GM21423 (cell line): ENCODE measurements around the gene TRIM32.

Experiments used
- ATAC-seq: cut with Tn5 transposase; IDR thresholded peaks from one replicate; pipeline ENCODE4 v1.9.1; 2021; ENCODE audit warnings: mild to moderate bottlenecking, moderate library complexity; ENCODE audit not compliant: unreplicated experiment

Gene TRIM32

GRCh38 chr9:116687074-116687753 lies at the start of gene TRIM32:
TRIM32 (plus strand) TSS chr9:116687305; CDS start chr9:116697743, 10,438 bp downstream.
- peak; percentile 99 for ATAC-seq

- ATAC-seq: no peak
Measured at GRCh38 chr9:116639251-116639741, 47.8 kb upstream of the TRIM32 start.

- ATAC-seq: no peak
Measured at GRCh38 chr9:116641292-116642059, 45.6 kb upstream of the TRIM32 start.

- no peak for ATAC-seq
Measured at GRCh38 chr9:116643691-116644090, 43.4 kb upstream of the TRIM32 start.

GRCh38 chr9:116644091-116644688 lies 42.9 kb upstream of the TRIM32 start:
- ATAC-seq: no peak

GRCh38 chr9:116646661-116647514 lies 40.2 kb upstream of the TRIM32 start:
- ATAC-seq: peak; percentile 46

- no peak for ATAC-seq
Measured at GRCh38 chr9:116647515-116647809, 39.6 kb upstream of the TRIM32 start.

- no peak for ATAC-seq
Measured at GRCh38 chr9:116653348-116654058, 33.6 kb upstream of the TRIM32 start.

GRCh38 chr9:116654059-116654355 lies 33.1 kb upstream of the TRIM32 start:
- ATAC-seq: no peak

GRCh38 chr9:116656501-116656971 lies 30.6 kb upstream of the TRIM32 start:
- ATAC-seq: no peak

GRCh38 chr9:116656977-116657376 lies 30.1 kb upstream of the TRIM32 start:
- ATAC-seq: no peak

GRCh38 chr9:116658265-116658664 lies 28.8 kb upstream of the TRIM32 start:
- no peak for ATAC-seq

- peak; percentile 87 for ATAC-seq
Measured at GRCh38 chr9:116661037-116661954, 25.8 kb upstream of the TRIM32 start.

GRCh38 chr9:116662646-116663310 lies 24.3 kb upstream of the TRIM32 start:
- ATAC-seq: no peak

GRCh38 chr9:116663581-116663980 lies 23.5 kb upstream of the TRIM32 start:
- no peak for ATAC-seq

- no peak for ATAC-seq
Measured at GRCh38 chr9:116668970-116669695, 18.0 kb upstream of the TRIM32 start.

GRCh38 chr9:116671605-116672004 lies 15.5 kb upstream of the TRIM32 start:
- peak; percentile 62 for ATAC-seq

- ATAC-seq: no peak
Measured at GRCh38 chr9:116673375-116673774, 13.7 kb upstream of the TRIM32 start.
